NCI-H187 (cell line): Measurements from ENCODE around the gene PIK3CG.

Experiments
- DNase-seq, 2 experiments: peaks; one replicate each; lab custom pipeline; 2025; lab: John Stamatoyannopoulos, UW

Gene PIK3CG

GRCh38 chr7:106858618-106859532, 6.2 kb upstream of the PIK3CG start:
- no peak for DNase-seq

- no peak for DNase-seq
Observed at GRCh38 chr7:106862317-106863089, 2.6 kb upstream of the PIK3CG start.

- DNase-seq, result no peak
Observed at GRCh38 chr7:106863274-106863997, 1.6 kb upstream of the PIK3CG start.

DNA sequence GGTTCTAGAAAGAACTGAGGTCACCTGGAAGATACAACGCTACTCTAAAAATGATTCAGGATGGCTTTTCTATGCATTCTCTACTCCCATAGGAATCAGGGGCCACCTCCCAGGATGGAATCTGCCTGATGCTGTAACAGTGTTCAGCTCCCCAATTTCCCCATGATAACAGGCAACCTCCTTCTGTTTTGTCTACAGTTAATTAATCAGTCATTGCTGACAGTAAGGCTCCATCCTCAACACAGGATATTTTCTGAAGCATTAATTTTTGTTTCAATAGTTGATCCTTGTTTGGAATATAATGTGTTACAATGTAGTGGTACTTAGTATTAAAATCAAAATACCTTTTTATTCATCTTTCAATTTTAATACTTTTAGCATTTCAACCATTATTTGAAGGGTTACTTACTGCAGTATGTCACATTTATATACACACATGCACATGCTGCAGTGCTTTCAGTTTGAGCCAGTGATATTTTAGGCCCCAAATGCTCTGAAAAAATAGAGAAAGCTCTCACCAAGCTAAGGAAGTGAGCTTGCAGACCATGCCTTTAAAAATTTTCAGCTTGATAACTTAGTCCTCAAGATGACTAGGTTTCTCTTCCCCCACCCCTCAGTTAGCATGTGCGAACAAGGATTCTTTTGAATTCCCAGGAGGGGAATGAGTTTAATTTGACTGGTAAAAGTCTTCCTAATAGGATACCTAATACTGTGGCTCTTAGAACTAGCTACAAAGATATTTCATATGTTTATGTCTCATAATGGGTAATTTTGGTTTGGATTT, 592 bp upstream of the PIK3CG start:
- DNase-seq, result no peak

GRCh38 chr7:106866298-106867281, 1.5 kb downstream of the PIK3CG start:
- DNase-seq, result no peak

DNA sequence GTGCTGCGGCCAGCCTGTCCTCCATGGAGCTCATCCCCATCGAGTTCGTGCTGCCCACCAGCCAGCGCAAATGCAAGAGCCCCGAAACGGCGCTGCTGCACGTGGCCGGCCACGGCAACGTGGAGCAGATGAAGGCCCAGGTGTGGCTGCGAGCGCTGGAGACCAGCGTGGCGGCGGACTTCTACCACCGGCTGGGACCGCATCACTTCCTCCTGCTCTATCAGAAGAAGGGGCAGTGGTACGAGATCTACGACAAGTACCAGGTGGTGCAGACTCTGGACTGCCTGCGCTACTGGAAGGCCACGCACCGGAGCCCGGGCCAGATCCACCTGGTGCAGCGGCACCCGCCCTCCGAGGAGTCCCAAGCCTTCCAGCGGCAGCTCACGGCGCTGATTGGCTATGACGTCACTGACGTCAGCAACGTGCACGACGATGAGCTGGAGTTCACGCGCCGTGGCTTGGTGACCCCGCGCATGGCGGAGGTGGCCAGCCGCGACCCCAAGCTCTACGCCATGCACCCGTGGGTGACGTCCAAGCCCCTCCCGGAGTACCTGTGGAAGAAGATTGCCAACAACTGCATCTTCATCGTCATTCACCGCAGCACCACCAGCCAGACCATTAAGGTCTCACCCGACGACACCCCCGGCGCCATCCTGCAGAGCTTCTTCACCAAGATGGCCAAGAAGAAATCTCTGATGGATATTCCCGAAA, 2.7 kb downstream of the PIK3CG start:
- no peak for DNase-seq

- no peak for DNase-seq
Observed at GRCh38 chr7:106868364-106868763, 3.3 kb downstream of the PIK3CG start.

DNA sequence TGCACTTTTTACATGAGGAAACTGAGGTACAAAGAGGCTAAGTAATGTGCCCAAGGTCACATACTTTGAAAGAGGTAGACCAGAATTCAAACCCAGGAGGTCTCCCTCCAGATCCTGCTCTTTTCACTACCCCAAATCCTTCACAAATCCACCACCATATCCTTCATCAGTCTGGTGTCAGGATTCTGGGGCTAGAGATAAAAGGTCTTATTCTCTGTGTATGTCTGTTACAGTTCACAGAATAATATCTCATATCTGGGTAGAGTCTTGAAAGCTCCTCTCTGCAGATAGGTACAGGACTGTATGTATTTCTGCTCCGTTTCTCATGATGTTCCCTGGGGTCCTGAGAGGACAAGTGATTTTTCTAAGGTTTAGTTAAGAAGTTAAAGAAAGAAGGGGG, 4.9 kb downstream of the PIK3CG start:
- DNase-seq, result no peak

GRCh38 chr7:106870528-106870927, 5.4 kb downstream of the PIK3CG start:
- no peak for DNase-seq

DNA sequence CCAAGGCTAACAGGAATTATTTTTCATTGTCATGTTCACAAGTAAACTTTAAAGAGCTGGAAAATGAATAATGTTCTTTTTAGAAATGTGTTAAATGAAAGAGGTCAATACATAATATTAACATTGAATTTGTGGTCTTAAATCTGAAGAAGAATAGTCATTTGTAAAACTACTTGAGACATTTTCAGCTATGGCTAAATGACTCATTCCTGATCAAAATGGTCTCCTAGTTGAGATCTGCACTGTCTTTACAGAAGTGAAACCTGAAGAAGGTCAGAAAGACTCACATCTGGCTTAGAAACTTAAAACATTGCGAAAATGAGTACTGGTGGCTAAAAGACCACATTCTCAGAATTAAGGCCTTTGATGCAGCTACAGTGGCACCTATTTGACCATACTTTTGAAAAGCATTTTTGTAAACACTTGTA, 5.9 kb downstream of the PIK3CG start:
- DNase-seq, result no peak

GRCh38 chr7:106871793-106872571, 6.9 kb downstream of the PIK3CG start:
- DNase-seq, result no peak

- no peak for DNase-seq
Observed at GRCh38 chr7:106872763-106873162, 7.7 kb downstream of the PIK3CG start.

DNA sequence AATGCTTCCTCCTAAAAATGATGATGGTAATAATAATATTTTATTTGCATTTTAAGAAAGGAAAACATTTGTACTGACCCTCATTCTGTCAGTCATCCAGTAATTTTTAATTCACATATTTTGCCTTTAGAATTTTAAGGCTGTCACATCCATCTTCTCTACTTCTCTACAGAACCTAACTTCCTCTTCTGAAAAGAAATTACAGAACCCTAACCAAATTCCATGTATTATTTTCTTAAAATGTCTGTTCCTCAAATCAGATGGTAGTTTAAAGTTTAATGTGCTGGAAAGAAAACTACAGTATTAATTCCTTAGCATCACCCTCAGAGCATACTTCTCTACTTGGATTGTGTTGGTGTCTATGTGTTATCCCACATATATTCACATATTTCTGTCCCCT, 9.0 kb downstream of the PIK3CG start:
- no peak for DNase-seq

DNA sequence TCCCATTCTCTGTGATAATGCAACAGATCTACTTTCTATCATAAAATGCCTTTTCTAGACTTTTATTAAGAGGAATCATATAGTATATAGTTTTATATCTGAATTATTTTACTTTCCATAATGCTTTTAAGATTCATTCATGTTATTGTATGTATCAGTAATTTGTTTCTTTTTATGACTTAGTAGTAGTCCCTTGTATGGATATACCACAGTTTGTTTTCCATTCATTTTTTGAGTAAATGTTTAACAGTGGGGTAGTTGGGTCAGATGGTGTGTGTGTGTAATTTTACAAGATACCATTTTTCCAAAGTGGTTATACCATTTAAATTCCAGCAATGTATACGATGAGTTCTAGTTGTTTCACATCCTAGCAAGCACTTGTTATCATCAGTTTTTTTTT, 10.4 kb downstream of the PIK3CG start:
- no peak for DNase-seq

DNA sequence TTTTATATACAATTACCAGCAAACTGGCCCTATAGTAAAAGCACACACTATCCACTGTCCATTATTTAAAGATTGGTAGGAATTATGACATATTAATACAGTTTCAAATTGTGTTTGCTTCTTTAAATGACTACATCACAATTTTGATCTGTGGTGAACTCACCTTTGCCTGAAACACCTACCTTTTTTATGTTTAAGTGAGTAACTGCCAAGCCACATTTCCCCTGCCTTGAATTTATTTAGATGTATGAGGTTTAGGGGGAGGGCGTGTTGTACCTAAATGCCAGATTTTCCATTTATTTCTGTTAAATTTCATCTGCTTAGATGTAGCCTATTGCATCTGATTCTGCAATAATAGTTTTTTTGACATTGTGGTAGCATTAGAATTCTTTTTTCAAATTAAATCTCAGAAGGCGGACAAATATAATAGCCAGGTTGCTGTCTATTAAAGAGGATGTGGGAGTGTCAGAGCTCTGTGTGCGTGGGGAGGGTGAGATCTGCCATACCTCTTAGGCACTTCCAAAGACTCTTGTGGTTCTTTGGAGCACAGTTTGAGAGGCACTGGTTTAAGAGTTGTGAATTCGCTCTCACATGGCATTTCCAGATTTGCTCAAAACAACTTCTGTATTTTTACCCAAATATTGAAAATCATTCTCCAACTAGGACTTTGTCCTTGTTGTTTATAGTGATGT, 13.8 kb downstream of the PIK3CG start:
- DNase-seq, result no peak

DNA sequence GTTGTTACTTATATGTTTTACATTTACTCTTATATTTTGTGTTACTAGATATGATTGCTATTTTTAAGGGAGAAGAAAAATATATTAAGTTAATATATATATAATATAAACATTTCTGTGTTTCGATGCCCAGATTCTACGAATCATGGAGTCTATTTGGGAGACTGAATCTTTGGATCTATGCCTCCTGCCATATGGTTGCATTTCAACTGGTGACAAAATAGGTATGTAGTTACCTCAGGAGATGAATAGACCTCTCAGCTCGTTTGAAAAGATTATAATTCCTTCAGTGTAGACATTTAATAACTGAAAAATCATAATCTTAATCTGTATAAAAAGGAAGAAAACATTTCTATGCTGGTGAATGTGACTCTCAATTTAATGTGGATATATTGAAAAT, 16.9 kb downstream of the PIK3CG start:
- DNase-seq, result no peak

- no peak for DNase-seq
Observed at GRCh38 chr7:106883456-106884026, 18.5 kb downstream of the PIK3CG start.

DNA sequence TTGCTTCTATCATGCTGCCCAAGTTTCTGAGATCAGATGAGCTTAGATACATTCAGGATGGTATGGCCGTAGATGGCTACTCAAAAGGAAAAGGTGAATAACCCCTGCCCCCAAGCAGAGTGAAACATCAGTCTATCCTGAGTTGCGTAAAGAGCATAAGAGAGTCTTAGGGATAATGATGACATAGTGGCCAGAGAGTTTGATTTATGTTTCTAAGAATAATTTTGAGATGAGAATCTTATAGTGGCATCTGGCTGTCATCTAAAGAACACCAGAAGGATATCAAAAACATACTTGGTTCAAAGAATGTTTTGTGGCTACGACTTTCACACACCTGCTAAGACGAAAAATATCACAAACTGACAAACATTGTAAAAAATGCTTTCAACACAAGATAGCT, 20.6 kb downstream of the PIK3CG start:
- no peak for DNase-seq
